Activated T-cell treated with anti-CD3 and anti-CD28 coated beads for 48 hours (primary cell): ENCODE results near the gene NR2C2.

Experiments used
- DNase-seq: peaks from one replicate; pipeline ENCODE4 v3.0.0-alpha.2; 2020; ENCODE audit warnings: low read depth

The NR2C2 gene

GRCh38 chr3:15023719-15024118 is 76.3 kb downstream of the NR2C2 start:
- DNase-seq, result no peak

DNA sequence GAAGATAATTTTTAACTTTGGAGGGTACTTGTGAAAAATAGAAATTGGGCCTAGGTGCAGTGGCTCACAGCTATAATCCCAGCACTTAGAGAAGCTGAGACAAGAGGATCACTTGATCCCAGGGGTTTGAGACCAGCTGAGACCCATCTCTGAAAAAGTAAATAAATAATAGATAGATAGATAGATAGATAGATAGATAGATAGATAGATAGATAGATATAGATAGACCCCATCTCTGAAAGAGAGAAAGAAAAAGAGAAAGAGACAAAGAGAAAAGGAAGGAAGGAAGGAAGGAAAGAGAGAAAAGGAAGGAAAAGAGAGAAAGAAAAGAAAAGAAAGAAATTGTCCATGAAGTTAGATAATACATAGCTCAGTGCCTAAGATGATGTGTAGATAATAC is 82.2 kb downstream of the NR2C2 start:
- DNase-seq, result no peak

DNA sequence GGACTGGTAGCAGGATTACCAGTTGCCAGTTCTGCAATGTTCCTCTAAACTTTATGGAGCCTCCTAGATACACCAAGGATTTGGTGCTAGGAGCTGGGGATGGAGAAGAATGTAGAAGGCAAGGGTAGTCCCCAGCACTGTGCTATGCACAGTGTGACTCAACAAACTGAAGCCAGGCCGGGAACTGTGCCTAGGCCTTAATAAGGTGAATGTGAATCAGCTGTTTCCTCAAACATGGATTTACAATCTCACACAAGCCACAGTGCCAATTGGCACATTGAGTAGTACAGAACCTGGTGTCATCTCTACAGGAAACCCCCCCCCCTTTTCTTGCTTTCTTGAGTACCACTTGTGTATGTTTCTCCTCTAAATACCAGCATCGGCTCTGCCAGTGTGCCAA is 85.3 kb downstream of the NR2C2 start:
- DNase-seq, result no peak

- DNase-seq, result no peak
Observed at GRCh38 chr3:15033103-15033502, 85.7 kb downstream of the NR2C2 start.

GRCh38 chr3:15038306-15038705 is 90.9 kb downstream of the NR2C2 start:
- no peak for DNase-seq

GRCh38 chr3:15040844-15041243 is 93.5 kb downstream of the NR2C2 start:
- DNase-seq, result no peak

DNA sequence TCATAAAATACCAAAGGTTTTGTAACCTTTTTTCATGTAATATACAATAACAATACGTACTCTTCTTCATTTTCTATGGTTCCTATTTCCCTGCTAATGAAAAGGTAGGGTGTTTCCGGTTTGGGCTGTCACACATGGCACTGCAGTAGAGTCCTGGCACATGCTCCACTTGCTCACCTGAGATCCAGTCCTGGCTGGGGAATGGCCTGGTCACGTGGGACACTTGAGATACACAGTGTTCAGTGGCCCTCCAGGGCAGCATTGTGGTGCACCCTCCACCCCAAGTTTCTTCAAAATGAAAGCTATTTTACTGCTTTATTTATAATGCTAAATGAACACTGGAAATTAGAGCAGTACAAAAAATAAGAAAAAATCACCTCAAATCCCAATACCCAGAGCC is 94.6 kb downstream of the NR2C2 start:
- DNase-seq, result no peak

- no peak for DNase-seq
Observed at GRCh38 chr3:15042936-15043335, 95.6 kb downstream of the NR2C2 start.

GRCh38 chr3:15043408-15044171 is 96.2 kb downstream of the NR2C2 start:
- no peak for DNase-seq

- DNase-seq, result no peak
Observed at GRCh38 chr3:15044326-15044725, 96.9 kb downstream of the NR2C2 start.

- no peak for DNase-seq
Observed at GRCh38 chr3:15045667-15046066, 98.3 kb downstream of the NR2C2 start.

GRCh38 chr3:15049584-15049983 is 102.2 kb downstream of the NR2C2 start:
- DNase-seq, result no peak

- no peak for DNase-seq
Observed at GRCh38 chr3:15050405-15051092, 103.2 kb downstream of the NR2C2 start.

GRCh38 chr3:15051531-15051930 is 104.1 kb downstream of the NR2C2 start:
- peak; percentile 30 for DNase-seq

DNA sequence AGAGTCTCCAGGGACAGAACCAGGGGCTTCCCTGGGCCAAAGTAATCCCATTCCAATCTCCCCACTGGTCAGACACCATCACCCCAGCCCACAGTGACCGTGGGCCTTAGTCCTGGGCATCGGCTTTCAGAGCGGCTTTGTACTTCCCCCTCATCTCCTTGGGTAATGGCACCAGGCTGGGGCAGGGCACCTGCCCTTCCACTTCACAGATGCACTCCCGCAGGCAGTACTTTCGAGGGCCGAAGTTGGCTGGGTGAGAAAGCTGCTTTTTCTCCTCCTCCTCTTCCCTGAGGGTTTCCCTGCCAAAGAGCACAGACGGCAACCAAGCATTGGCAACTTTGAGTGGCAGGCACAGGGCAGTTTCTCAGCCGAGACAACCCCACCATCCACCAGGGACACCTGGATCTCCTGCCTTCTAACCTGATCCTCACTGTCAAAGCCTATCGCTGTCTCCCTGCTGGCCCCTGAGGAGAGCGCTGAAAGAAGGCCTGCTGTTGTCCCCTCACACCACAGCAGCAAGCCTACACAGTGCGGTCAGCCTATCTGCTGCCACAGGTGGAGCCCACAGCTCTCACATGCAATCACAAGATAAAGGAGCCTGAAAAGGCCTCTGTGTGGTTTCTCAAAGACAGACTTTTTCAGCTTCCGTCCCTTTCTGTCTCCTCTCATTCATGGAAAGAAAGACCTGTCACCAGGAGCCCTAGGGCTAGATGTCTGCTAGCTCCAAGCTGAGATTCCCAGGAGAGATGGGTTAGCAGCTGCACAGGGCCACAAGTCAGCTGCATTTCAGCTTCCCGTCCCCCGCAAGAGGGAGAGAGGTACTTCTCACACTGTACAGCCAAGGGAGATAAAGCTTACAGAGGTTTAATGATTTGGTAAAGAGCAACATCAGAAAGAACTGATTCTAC is 105.2 kb downstream of the NR2C2 start:
- no peak for DNase-seq

- no peak for DNase-seq
Observed at GRCh38 chr3:15053541-15053940, 106.2 kb downstream of the NR2C2 start.

DNA sequence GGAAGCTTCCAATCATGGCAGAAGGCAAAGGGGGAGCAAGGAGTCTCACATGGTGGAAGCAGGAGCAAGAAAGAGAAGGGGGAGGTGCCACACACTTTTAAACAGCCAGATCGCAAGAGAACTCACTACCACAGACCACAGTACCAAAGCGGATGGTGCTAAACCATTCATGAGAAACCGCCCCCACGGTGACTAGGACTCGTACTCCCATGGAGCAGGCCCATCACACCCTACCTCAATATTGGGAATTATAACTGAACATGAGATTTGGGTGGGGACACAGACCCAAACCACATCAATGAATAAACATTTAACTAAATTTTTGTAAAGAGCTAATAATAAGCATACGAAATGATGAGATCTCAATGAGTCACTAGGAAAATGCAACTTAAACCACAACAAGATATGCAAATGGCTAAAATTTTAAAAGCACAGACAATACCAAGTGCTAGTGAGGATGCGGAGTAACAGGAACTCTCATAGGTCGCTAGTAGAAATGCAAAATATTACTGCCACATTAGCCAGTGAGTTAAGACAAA is 107.7 kb downstream of the NR2C2 start:
- peak; percentile 47 for DNase-seq

DNA sequence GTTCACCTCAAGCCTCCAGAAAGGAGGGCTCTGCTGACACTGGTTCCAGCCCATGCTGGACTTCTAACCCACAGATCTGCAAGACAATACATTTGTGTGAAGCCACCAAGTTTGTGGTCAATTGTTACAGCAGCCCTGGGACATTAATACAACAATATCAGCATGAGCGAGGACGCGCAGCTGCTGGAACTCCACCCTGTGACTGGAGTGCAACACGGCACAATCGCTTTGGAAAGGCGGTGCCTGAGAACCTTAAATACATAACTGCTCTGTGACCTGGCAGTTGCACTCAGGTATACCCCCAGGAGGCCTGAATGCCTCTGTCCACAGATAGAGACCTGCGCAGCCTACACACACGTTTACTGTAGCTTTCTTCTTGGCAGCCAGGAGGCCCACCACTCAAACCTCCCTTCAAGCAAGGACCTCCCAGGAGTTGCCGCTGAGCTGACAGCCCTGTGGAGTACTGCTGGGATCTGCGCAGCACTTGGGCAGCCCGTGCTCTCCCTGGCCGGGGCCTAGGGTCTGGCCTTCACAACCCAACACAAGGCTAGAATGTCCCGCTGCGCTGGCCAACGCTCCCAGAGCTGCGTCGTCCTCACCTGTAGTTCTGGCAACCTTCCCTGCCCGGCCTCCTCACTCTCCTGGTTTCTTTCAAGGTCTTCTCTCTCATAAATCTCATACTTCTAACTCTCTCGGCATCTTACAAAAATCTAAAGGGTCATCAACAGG is 109.5 kb downstream of the NR2C2 start:
- DNase-seq, result no peak

GRCh38 chr3:15060029-15060428 is 112.6 kb downstream of the NR2C2 start:
- DNase-seq, result no peak

DNA sequence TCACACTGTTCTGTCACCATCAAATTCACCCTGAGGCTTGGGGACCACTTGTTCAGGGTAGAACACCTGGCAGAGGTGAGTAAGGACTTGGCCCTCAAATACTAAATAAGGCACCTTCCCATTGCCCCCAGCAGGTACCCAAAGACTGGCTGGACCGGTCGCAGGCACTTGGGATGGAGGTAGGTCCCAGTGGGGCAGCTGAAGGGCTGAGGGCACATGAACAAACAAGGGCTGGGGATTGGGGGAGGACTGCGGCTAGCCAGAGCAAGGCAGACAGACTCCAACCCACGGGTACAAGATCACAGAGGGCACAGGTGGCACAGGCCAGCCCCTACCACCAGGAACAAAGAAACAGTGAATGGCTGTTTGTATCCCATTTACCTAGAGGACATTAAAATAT is 115.9 kb downstream of the NR2C2 start:
- no peak for DNase-seq

DNA sequence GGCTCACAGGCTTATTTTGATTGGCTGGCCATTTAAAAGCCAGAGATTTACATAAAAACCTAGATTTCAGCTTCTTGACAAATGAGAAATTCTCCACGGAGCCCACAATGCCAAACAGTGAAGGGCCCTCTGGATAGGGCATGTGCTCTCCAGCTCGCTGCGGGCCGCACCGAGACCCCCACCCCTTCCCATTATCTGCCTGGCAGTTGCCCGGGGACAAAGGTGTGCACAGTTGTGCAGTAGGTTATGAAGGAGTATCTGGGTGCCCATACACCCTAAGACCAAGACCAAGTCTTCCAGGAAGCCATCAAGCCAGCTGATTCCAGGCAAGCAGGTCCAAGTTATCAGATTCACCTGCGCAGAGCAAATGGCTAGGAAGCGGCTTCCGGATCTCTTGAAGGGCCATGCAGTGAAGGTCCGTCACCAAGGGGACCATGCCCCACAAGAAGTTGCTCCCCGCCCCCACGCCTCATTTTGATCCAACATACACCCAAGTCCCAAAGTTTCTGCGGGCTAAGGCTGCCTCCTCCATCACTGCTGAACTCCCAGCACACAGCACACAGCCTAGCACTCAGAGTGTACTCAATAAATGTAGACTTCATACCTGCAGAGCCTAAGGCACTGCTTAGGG is 116.4 kb downstream of the NR2C2 start:
- DNase-seq, result no peak
